GM21367 (cell line): ENCODE data around the gene EN1.

Source experiments
- ATAC-seq: cut with Tn5 transposase; IDR thresholded peaks from one replicate; pipeline ENCODE4 v1.9.1; 2021; ENCODE audit not compliant: unreplicated experiment

The EN1 gene

DNA sequence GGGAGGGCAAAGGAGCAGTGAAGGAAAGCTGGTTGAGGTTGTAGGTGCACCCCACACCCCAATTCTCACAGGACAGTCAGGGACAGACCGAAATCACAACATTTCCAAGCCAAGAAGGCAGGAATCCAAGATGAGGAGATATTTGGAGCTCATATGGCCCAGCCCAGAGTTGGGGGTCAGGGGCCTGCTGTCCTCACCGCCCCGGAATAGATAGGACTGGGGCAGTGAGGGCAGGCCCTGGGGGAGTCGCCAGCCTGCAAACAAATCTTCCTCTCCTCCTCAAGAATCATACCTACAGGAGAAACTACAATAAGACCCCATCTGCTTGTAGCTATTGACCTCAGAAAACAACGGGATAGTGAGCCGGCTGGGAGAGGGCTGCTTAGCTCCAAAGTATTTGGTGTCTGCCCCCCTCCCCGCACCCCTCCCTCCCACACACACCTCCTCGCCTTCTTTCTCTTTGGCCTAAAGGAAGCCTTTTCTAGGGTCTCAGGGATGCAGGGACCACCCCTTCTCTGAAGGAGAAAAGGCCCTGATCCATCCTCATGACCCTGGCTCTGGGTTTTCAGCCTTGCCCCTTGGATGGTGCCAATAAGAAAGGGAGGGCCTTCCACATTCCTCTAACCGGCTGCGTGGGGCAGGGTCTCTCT lies 3.8 kb downstream of the EN1 start:
- no peak for ATAC-seq

- no peak for ATAC-seq
Observed at GRCh38 chr2:118842661-118843482, 4.6 kb downstream of the EN1 start.

- ATAC-seq, result no peak
Observed at GRCh38 chr2:118841828-118842461, 5.5 kb downstream of the EN1 start.

DNA sequence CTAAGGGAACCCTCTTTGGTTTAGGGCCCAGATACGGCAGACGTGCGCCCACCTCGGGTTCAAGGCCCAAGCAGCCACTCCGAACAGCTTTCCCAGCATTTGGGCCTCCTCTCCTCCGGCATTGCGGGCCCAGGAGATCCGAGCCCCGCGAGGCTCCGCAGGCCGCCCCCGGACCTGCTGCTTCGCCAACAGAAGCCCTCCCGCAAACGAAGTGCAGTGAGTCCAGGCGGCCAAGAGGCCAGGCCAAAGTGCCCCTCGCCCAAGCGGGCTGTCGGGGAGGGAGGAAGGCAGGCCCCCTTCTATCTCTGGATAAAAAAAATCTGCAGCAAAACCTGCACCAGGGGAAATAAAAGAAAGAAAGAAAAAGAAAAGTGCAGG lies 6.0 kb downstream of the EN1 start:
- ATAC-seq, result no peak

DNA sequence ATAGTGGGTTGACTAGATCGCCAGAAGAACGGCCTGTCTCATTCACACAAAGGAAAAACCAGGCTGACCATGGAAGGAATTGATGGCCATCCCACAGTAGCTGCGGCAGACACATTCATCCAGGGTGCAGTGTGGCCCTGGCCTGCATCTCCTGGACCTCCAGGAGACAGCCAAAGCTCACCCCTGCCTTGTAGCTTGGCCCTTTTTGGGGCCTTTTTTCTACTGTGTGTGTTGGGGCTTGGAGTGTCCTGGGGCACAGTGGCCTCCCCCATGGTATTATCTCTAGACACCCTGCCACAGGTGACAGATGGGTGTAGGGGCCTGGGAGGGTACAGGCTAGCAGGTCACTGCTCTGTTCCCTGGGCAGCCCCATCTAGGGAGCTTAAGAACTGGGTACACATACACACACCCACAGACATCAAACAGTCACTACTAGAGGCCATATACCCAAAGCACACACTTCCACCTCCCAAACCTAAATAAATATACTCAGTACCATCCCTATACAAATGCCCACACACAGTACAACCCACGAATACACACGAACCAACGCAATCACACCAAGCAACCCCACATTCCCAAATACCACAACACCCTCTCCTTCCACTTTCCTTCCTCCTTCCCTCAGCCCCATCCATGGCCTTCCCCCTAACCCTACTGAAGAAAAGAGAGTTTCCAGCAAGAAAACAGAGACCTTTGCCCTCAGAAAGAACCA lies 8.6 kb downstream of the EN1 start:
- no peak for ATAC-seq

DNA sequence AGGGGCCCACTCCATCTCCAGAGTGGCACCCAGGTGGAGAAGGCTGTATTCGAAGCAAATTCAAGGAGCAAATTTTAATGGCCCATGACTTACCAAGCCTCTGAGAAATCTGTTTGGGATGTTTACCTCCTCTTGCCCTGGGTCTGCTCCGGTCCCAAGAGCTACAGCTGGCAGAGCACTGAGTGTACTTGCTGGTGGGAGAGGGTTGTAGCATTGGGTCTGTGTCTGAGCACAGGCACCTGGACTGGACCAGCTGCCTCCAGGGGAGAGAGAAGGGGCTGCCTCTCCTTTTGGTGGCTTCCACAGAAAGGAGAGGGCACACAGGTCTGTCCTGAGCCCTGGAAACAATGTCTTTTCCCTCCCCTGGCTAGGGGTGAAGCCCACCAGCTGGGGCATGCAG lies 9.8 kb downstream of the EN1 start:
- no peak for ATAC-seq

DNA sequence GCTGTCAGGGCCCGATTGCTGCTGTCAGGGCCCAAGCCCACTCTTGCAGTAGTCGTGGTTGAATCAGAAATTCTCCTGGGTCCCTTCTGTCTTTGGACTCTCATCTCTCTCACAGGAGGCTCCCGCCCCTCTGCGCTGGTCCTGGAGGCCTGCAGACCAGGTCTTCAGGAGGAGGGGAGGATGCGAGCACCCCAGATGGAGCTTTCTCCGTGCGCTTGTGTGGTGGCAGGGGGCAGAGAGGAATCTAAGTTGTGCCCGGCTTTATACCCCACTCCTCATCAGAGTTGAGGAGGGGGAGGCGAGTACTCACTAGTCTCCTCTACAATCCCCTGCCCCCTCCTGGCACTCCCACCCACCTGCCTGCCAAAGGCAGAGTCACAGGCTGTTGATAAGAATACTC lies 10.4 kb downstream of the EN1 start:
- no peak for ATAC-seq

- ATAC-seq, result no peak
Observed at GRCh38 chr2:118836411-118836930, 11.0 kb downstream of the EN1 start.

- no peak for ATAC-seq
Observed at GRCh38 chr2:118835746-118836410, 11.6 kb downstream of the EN1 start.

GRCh38 chr2:118834901-118835745 lies 12.3 kb downstream of the EN1 start:
- ATAC-seq, result no peak

DNA sequence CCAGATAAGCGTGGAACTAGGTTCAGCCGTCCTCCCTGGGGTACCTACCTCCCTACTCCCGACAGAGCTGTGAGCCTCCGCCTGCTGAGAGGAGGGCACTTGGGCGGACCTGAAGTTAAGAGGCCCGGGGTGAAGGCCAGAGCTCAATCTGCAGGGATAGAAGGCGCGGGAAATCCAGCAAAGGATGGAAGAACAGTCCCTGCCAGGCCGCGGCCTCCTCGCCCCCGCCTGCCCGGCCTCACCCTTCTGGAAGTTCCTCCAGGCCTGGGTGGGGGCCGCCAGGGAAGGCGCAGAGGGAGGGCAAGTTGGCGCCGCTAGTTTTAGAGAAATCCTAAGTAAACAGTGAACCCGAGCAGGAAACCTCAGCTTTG lies 13.0 kb downstream of the EN1 start:
- ATAC-seq, result no peak

GRCh38 chr2:118833716-118834439 lies 13.6 kb downstream of the EN1 start:
- no peak for ATAC-seq

- no peak for ATAC-seq
Observed at GRCh38 chr2:118832791-118833715, 14.4 kb downstream of the EN1 start.

- ATAC-seq, result no peak
Observed at GRCh38 chr2:118832071-118832790, 15.2 kb downstream of the EN1 start.

GRCh38 chr2:118830881-118831280 lies 16.6 kb downstream of the EN1 start:
- no peak for ATAC-seq

- ATAC-seq, result no peak
Observed at GRCh38 chr2:118830118-118830517, 17.3 kb downstream of the EN1 start.

DNA sequence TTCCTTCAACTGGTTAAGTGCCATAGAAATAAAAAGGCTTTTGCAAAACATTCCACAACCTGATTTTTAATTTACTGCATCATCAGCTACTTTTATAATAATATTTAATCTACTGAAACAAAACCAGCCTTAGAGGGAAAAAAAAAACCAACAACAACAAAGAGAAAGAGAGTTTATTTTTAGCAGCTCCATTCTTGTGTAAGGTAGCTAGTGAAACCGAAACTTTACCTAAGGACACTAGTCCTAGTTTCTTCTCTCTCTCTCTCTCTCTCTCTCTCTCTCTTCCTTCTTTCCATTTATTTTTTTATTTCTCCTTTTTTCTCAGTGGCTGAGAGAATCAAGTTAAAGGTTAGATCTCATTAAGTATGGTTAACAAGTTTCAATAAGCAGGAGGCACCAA lies 21.4 kb downstream of the EN1 start:
- ATAC-seq, result no peak

- no peak for ATAC-seq
Observed at GRCh38 chr2:118823633-118824032, 23.8 kb downstream of the EN1 start.
